ENCODE measurements around the gene INKA2. TPM values are rescaled to one million over a fixed set of nuclear protein-coding genes. Genes with fewer than 3 reads are reported as not detected.
A peak's percentile ranks its signal among the peaks of the same experiment; 100 is the strongest.
"Not testable (repeated sequence)": the region's sequence is repeated elsewhere in the genome, so short reads cannot be mapped to it uniquely, and the experiment has no call there.

The INKA2 gene
- total RNA-seq, 1 donor from 2014 or later: 9.7 TPM

GRCh38 chr1:111749628-111750027 lies 10.4 kb upstream of the INKA2 start:
- no peak for DNase-seq

DNA sequence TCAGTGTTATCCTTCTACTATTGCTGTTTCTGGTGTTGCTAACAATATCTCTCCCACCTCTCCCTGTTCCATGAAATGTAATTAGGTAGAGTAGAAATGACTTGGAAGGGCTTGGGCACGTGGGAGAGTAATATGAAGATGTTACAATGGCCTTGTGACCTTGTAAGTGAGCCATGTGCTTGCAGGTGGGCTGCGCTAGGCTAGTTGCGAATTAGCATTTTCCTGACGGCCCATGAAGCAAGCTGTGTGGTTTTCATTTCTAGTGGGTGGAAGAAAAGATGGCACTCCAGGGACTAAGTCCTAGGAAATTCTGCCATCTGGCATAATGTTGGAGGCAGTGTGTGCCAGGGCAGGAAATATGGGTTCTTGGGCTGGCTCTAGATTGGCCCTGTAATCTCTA lies 8.8 kb upstream of the INKA2 start:
- no peak for DNase-seq

DNA sequence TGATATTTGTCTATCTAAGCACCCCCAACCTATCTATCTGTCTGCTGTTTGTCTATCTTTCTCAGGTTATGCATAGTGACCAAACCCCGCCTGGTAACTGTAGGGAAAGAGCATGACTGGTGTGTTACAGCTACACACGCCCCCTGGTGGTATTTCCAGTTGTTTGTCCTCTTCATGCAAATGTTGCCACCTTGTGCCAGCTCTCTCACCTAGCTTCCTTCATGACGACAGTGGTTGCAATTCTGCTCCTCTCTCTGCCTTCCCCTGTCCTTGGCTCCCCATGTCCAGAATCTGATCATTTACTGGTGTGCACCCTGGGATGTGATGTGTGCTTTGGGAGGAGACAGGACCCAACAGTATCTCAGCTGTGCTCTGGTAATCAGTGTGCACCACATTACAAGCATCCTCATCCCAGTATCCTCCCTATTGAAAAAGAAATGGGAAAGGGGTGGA lies 8.1 kb upstream of the INKA2 start:
- DNase-seq: peak; percentile 93

DNA sequence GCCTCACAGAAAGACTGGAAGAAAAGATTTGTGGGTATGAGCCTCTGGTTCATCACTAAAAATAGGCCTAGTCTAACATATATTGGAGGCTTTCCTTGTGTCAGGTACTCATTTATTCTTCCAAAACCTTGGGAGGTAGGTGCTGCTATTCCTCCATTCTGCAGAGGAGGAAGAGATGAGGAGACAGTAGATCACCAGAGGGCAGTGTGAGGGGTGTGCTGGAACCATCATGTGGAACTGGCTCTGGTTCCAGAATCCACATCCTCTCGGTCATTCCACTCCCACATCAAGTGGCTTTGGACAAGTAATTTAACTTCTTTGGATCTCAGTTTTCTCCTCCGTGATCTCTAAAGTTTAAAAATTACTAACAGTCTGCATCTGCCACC lies 7.4 kb upstream of the INKA2 start:
- no peak for DNase-seq

- no peak for DNase-seq
These were observed 6.7 kb upstream of the INKA2 start for GRCh38 chr1:111745675-111746613.

DNA sequence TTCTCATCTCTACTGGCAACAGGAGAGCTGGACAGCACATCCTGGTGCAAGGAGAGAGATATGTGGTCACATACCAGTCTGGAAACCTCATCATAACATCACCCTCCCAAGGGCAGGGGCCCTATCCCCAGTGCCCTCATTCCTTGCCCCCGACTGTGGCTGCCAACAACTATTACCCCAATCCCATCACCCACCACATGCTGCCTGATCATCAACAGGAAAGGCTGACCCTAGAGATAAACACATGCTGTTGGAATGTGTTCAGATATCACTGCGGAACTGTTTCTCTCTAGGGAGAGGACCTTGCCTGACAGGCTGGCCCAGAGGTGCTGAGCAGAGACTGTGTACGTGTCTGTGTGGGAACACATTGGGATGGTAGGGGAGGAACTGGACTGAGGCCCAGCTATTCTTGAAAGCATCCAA lies 4.5 kb upstream of the INKA2 start:
- DNase-seq: peak; percentile 41

GRCh38 chr1:111742938-111743549 lies 3.8 kb upstream of the INKA2 start:
- peak; percentile 35 for DNase-seq

GRCh38 chr1:111742292-111742691 lies 3.1 kb upstream of the INKA2 start:
- DNase-seq: not testable (repeated sequence)

GRCh38 chr1:111739925-111740765 lies 950 bp upstream of the INKA2 start:
- DNase-seq: peak; percentile 82

DNA sequence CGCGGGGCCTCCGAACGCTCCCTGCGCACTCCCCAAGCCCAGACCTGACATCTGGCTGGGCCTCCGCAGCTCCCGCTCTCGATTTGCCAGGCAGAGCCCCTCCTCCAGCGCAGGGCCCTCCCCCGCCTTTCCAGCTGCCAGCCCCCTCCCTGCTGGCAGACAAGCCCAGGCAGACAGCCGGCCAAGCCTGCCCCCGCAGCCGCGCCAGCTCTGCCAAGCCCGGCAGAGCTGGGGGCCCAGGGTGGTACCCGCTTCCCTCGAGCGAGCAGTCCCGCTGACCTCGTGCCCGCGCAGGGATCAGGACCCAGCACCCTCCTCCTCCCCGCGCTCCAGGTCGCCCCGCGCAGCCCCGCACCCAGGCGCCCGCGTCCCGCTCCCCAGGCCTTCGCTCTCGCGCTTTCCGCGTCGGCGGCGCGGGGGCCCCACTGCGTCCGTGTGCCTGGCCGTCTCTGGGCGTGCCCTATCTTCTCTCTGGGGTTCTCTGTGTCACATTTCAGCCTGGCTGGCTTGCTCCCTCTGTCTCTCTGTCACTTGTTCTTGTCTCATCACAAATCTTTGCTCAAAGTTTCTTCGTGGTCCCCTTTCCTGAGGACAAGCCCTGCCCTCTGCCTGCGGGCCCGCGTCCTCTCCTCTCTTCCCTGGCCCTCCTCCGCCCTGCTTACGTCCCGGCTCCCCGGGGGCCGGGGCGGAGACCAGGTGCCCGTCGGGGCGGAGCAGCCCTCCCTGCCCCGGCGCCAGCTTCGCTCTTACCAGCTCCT lies 580 bp downstream of the INKA2 start:
- peak; percentile 84 for DNase-seq

- no peak for DNase-seq
These were observed 1.1 kb downstream of the INKA2 start for GRCh38 chr1:111738133-111738435.

DNA sequence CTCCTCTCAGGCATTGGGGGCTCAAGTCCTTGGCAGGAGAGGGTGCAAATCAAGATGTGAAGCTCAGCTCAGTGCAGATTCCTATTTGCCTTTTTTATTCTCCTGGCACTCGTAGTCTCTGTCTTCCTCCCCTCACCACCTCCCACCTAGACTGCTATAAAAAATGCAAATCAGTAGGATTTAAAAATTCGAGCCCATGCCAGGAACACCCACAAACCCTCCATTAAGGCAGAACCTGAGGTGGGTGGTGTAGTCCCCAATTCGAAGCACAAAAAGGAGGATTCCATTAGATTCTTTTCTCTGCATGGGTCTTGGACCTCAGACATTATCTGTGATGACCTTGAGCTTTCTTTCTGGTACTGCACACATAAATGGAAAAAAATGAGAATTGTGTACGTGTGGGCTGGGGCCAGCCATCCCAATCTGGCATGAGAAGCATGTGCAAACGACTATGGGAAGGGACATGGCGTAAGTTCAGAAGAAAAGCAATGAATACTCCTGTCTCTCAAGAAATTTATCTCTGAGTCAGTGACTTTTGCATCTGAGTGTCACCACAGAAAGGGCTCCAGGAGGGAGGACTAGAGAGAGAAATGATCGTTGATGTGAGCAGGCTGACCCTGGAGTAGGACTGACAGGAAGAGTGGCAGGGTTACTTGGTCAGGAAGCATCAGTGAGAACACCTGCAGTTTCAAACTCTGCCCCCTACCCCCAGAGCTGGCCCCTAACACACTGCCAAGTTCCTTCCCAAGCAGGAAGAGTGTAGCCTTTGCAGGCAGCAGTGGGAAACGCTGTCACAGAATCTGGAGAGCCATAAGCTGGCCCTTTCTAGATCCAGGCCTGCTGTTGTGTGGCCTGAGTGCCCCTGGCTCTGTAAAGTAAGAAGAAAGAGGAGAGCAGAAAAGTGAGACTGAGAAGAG lies 1.7 kb downstream of the INKA2 start:
- peak; percentile 51 for DNase-seq

GRCh38 chr1:111736548-111737215 lies 2.5 kb downstream of the INKA2 start:
- DNase-seq: peak; percentile 74

DNA sequence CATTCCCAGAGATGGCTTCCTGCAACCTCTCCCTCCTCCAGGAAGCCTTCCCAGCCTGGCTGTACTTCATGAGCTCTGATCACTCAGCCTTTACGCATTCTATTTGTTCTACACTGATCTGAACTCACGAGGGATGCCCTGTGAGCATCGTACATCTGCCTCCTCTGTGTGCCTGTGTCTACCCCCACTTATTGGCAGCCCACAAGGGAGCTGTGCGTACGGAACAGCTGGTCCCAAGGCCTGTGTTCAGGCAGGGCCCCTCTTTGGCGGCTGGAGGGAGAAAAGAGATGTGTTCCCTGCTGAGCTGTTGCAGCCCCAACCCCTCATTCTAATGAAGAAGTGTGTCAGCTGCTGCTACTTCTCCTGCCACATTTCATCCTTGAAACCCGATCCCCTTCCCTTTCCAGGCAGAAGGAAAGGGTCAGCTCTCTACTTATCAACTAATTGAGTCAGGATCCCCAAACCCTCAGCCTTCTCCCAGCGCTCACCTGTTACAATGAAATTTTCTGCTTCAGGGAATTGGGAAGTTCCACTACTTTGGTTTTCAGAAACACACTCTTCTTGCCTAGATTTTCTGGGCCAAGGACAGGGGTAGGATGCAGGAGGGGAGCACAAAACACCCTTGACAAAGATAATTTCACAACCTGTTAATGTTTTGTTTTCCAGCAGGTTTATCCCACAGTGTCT lies 3.2 kb downstream of the INKA2 start:
- DNase-seq: no peak

GRCh38 chr1:111735321-111735720 lies 3.9 kb downstream of the INKA2 start:
- DNase-seq: no peak

GRCh38 chr1:111734856-111735255 lies 4.3 kb downstream of the INKA2 start:
- no peak for DNase-seq

DNA sequence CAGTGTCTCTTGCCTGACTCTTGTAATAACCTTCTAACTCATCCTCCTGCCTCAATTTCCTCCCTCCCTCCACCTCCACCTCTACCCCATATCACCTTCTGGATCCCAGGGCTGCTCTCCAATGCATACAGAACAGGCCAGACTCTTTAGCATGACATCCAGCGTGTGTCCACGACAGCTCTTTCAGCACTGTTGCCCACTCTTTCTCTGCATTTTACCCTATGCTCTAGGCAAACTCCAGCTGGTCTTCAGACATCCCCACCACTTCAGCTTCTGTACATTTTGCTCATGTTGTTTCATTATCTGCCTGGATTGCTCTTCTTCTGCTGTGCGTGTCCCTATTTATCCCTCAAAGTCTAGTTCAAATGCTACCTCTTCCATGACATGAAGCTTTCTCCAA lies 4.8 kb downstream of the INKA2 start:
- no peak for DNase-seq

- no peak for DNase-seq
These were observed 5.2 kb downstream of the INKA2 start for GRCh38 chr1:111733992-111734341.

DNA sequence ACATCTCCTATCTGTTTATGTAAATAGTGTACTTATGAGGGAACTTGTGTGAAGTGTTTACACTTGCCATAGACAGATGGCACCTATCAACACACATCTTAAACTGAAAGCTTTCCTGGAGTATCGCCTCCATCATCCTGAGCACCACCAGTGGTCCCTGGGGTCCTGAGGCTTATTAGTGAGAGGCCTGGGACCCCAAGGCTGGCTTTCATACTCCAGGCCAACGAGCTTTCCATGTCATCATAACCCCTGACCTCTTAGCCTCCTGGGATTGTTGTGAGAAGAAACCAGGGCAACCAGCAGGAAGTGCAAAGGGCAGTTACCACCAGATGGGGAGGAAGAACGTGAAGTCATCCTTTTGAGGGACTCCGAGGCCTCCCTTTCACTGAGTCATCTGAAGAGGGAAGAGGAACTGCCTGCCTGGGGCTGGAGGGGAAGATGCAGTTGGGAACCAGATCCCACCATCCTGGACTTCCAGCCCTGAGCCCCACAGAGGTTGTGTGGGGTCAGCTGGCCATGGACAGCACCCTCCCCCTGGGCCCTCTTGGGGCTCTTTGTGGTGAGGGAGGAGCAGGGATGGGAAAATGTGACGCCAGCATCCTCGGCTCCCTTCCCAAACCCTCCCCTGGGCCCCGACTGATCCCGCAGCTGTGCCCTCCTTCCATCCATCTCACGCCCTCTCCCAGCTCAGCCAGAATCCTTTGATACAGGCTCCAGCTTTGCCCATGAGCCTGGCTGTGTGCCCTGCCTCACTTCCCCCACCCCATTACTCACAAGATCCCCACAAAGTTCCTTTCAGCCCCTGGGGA lies 5.8 kb downstream of the INKA2 start:
- peak; percentile 96 for DNase-seq
